NCI-H2227 treated with DMSO at 0.1 percent for 48 hours (cell line): ENCODE measurements around the gene LRRTM4.
A peak's percentile ranks its signal among the peaks of the same experiment; 100 is the strongest.

Source experiments
- DNase-seq: peaks from one replicate; lab custom pipeline; 2025; lab: John Stamatoyannopoulos, UW

LRRTM4 gene

GRCh38 chr2:76985387-76986136, 536.6 kb downstream of the LRRTM4 start:
- no peak for DNase-seq

- no peak for DNase-seq
Measured at GRCh38 chr2:76984359-76984758, 537.8 kb downstream of the LRRTM4 start.

DNA sequence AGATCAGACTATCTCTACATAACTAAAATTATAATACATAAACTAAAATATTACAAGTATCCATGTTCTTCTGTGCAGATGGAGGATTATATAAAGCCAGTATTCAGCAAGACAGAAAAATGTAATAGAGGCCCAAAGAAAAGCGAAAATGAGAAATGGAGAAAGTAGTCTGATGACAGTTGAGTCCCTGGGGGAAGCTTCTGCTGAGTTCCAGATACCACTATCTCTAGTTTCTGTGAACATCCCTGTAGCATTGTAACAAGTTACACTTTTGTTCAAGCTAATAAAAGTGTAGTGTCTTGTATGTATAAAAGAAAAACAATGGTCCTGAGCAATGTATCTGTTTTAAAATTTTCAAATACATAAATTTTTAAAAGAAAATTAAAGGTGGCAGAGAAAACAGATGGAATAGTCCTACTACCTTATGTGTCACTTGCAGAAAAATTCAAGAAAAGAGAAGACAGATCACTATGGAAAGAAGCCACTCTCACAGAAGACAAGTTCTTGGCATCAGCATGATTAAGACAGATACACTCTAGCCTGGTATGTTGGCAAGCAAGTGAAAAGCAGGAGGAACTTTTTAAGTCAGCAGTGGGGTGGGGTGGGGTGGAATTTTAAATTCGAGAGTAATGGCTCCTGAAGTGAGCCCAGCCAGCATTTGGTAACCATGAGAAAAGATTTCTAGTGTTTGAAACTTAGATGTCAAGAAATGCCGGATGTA, 541.9 kb downstream of the LRRTM4 start:
- no peak for DNase-seq

GRCh38 chr2:76977846-76978727, 544.1 kb downstream of the LRRTM4 start:
- no peak for DNase-seq

DNA sequence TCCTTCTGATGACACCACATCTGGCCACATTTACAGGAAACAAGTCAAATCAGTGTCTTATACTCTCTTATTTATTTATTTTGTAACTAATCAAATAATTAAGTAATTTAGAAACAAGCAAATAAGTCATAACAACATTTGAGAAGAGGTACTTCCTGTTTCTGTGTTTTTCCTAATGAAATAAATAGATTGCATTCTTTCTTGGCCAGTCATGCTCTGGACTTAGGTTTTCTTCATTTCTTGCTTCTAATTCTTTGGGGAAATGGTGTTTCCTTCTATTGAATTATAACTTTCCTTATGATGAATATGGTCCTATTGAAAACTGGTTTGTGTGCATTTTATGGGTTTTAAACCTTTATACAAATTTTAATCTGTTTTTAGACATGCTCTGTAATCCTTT, 546.4 kb downstream of the LRRTM4 start:
- no peak for DNase-seq

DNA sequence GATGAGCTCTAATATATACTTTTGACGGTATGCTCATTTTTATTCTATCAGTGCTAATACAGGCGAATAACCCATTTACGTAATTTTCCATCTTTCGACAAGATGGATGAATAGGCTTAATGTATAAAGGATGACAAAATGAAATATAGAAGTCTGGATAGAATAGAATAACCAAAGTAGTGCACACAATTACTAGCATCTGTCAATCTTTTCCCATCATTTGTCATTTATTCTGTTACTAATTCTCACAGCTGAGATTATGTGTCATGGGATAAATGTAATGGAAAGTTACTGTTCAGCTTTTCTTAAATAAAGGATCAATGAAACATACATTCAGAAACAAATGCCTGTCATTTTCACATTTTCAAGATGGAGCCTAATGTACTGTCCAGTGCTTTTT, 548.6 kb downstream of the LRRTM4 start:
- DNase-seq, result no peak

GRCh38 chr2:76965772-76966171, 556.4 kb downstream of the LRRTM4 start:
- no peak for DNase-seq

DNA sequence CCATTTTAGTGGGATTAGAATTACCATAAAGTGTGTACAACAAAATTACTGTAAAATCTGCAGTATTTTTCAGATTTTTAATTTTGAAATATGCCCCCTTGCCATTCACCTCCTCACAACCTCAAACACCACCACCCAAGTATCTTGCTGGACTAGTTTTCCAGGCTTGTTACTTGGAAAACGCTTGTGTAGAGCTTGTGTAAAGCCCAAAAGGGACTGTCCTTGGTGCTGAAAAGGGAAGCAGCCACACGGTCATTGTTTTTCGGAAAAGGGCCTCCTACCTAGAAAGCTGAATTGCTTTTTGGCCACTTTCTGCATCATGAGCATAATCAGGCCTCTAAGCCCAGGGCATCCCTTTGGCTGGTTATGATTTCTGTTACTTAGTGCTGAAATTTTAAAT, 563.4 kb downstream of the LRRTM4 start:
- DNase-seq, result no peak

DNA sequence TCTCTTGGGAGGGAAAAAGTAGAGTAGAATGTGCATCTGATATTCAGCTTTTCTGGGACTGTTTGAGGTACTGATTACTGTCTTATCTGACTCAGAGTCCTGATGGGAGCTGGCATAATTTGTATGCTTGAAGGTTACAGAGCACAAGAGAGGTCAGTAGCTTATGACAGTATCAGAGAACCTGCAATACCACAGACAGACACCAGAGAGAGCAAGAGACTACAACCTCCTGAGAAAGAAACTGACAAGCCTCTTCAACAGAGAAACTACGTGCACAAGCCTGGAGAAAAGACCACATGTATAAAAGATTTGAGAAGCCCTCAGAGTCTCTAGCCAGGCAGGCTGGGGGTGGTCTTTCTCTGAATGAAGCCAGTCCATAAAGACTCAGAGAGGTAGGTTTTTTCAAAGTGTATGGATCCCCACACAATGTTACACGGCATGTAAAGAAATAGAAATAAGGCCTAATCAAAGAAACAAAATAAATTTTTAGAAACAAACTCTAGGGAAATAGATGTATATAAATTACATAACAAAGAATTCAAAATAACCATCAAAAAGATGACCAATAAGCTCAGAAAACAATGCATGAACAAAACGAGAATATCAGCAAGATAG, 568.3 kb downstream of the LRRTM4 start:
- no peak for DNase-seq

GRCh38 chr2:76946631-76947145, 575.5 kb downstream of the LRRTM4 start:
- peak; percentile 36 for DNase-seq

DNA sequence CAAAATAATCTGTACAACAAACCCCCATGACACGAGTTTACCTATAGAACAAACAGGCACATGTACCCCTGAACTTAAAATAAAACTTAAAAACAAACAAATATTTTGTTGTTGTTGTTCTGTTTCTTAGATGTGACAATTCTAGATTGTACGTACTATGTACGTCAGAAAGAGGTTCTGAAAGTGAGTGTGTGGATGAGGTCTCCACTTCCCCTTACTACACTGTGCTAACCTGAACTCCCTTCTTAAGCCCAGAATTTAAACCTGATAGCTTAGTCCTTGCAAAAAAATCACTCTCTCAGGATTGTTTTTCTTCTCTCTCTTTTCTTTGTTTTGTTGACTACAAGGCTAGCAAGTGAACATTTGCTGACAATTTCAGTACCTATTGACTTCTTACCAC, 581.6 kb downstream of the LRRTM4 start:
- no peak for DNase-seq

DNA sequence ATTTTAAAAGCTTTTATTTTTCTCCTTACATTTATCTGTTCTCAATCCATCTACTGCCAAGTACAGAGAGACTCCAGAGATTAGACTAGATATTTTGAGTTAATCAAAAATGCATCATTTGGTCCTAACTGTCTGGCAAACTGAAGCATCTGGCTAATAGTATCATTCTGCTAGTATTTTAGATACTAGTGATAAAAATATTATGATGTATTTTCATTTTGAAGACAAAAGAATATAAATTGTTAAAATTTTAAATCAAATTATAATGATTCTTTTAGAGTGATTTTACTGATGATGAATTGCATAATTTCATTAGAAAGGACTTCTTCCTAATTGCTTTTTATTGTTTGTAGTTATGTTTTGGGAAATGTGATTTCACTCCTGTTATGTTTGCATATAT, 584.0 kb downstream of the LRRTM4 start:
- DNase-seq, result no peak

DNA sequence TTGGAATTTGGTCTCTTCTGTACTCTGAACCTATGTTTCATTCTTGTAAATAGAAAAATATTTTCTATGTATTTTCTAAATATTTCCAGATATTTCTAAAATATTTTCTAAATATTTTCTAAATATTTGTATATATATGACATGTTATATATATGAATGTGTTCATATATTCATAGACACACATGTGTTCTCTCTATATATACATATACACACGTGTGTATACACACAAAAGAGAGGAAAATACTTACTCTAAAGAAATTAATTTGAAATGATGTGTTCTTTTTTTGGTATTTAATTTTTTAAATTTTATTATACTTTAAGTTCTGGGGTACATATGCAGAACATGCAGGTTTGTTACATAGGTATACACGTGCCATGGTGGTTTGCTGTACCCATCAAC, 589.6 kb downstream of the LRRTM4 start:
- no peak for DNase-seq

DNA sequence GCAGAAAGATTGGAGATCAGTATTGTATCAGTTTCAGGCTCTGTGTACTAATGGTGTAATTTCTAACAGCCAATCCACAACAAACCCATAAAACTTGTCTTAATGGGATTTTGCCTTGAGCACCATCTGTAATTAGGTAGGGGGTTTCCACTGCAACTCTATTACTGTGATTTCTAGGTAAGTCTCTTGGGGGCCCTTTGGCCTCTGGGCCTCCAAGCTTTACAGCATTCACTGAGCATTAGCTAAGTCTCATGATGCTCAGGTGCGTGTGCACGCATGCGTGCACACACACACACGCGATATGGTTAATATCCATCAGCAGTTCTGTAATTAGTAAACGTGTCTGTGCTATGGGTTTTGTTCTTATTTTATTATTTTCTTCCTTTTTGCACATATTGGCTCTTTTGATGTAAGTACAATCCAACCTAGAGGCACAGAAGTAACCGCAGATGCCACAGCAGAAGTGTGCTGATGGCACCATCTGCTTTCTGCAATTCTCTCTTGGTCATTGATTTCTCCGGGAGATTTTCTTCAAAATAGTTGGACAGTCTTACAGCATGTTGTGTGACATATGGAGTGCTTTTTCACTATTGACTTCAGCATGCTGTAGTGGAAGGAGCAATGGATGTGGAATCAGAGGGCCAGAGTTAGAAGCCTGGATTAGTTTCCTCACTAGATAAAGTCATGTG, 592.0 kb downstream of the LRRTM4 start:
- DNase-seq, result no peak

DNA sequence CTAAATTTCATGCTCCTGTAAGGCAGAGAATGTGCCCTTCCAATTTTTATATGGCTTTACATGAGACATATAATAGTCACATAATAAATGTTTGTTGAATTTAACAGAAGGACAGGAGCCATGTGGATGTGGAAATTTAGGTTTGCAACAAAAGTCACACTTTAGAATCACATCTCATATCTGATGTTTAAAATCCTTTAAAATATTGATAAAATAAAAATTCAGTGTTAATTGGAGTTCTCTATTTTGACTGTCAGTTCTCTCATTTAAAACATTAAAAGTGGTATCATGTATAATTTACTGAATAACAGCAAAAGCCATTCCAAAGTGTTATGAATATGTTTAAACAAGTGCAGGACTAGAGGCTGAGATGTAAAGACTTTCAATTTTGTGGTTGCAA, 594.1 kb downstream of the LRRTM4 start:
- no peak for DNase-seq

- no peak for DNase-seq
Measured at GRCh38 chr2:76921006-76921405, 601.2 kb downstream of the LRRTM4 start.

- DNase-seq, result no peak
Measured at GRCh38 chr2:76895469-76895868, 626.7 kb downstream of the LRRTM4 start.

- no peak for DNase-seq
Measured at GRCh38 chr2:76870581-76870980, 651.6 kb downstream of the LRRTM4 start.

GRCh38 chr2:76870011-76870410, 652.2 kb downstream of the LRRTM4 start:
- no peak for DNase-seq

DNA sequence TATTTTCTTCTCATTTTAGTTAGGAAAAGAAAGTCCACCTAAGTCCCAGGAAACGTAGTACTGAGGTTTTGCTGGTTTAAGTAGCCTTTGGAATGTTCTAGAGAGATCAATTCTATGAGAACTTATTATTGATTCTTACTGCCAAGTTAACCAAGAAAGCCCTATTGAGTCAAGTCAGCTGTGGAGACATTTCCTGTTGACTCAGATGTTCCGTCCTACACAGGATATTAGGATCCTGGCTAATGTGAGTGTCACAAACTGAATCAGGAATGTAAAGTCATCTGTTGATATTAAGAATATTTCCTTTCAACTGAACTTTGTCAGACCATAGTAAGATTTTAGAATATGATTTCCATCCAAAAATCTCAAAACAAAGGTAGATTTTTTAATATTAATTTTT, 654.3 kb downstream of the LRRTM4 start:
- DNase-seq, result no peak

GRCh38 chr2:76866464-76866863, 655.7 kb downstream of the LRRTM4 start:
- DNase-seq, result no peak
